SK-N-SH (cell line): ENCODE results near the gene MAN1A1. TPM values are rescaled to one million over a fixed set of nuclear protein-coding genes. Genes with fewer than 3 reads are reported as not detected.

Experiments
- CTCF ChIP-seq: fragments of 200-600 bp; sonication (generic); IDR thresholded peaks from 2 replicates; pipeline ENCODE4 v1.6.1; 2017; ENCODE audit warnings: antibody characterized with exemption, mild to moderate bottlenecking, moderate library complexity
- ELF1 ChIP-seq: IDR thresholded peaks from 2 replicates; pipeline ENCODE4 v1.4.0; 2012
- MAX ChIP-seq: IDR thresholded peaks from 2 replicates; pipeline ENCODE4 v1.4.0; 2012; ENCODE audit warnings: low read depth
- MEF2A ChIP-seq: IDR thresholded peaks from 2 replicates; pipeline ENCODE4 v1.4.0; 2012; ENCODE audit warnings: low read depth, borderline replicate concordance
- TEAD4 ChIP-seq: IDR thresholded peaks from 2 replicates; pipeline ENCODE4 v1.4.0; 2012; ENCODE audit warnings: mild to moderate bottlenecking, borderline replicate concordance; ENCODE audit not compliant: insufficient read depth
- polyA plus RNA-seq, 3 experiments: library from polyadenylated mRNA; depleted of rRNA; stranded (reverse); fragments of >200 nt; gene quantifications; 2 replicates each; pipeline ENCODE4 v1.2.3, GENCODE V29; 2012
- small RNA-seq, 7 experiments: library from RNA; depleted of rRNA; stranded (forward); fragments of <200 nt; gene quantifications; one replicate each; pipeline ENCODE3, GENCODE V24; 2012

Gene MAN1A1
- polyA plus RNA-seq, 1 of the 3 experiments (the other 2 are of a cell fraction) = 28.0 TPM

- TF ChIP-seq CTCF (no peak), MEF2A (no peak), MAX (no peak), TEAD4 (no peak), ELF1 (no peak)
Measured at GRCh38 chr6:119127627-119128026, 221.9 kb downstream of the MAN1A1 start (continued).

Small RNA genes within 50 kb of the gene (small RNA-seq; reads per million reads assigned to genes)
- 0 reads per million in 7 experiments for gene AL022722.2
- 0 reads per million in 7 experiments for gene RNU6-194P
